Endodermal cell (in vitro differentiated cells): ENCODE results near the gene ASIP. TPM values are rescaled to one million over a fixed set of nuclear protein-coding genes. Genes with fewer than 3 reads are reported as not detected.
"Not testable (repeated sequence)": the region's sequence is repeated elsewhere in the genome, so short reads cannot be mapped to it uniquely, and the experiment has no call there.

ENCODE experiments used
- DNase-seq: peaks from one replicate; pipeline ENCODE4 v3.0.0-alpha.2; 2017
- H3K27ac ChIP-seq: 2 replicates; pipeline ENCODE4 v1.5.1; 2013; ENCODE audit warnings: mild to moderate bottlenecking, low read depth, low read length, moderate library complexity
- H3K27me3 ChIP-seq: 2 replicates; pipeline ENCODE4 v1.6.1; 2013; ENCODE audit warnings: mild to moderate bottlenecking, low read length, moderate library complexity; ENCODE audit not compliant: insufficient read depth, control insufficient read depth, poor library complexity, severe bottlenecking
- H3K36me3 ChIP-seq: 2 replicates; pipeline ENCODE4 v1.7.0; 2013; ENCODE audit warnings: mild to moderate bottlenecking, low read length, moderate library complexity; ENCODE audit not compliant: control insufficient read depth, insufficient read depth
- H3K4me1 ChIP-seq: one replicate; pipeline ENCODE4 v1.7.0; 2013; ENCODE audit warnings: low read length; ENCODE audit not compliant: control insufficient read depth, insufficient read depth
- H3K4me3 ChIP-seq: 2 replicates; pipeline ENCODE4 v1.5.1; 2013; ENCODE audit warnings: mild to moderate bottlenecking, low read length, moderate library complexity
- H3K9ac ChIP-seq: 2 replicates; pipeline ENCODE4 v1.6.1; 2013; ENCODE audit warnings: mild to moderate bottlenecking, low read length, moderate library complexity; ENCODE audit not compliant: poor library complexity, severe bottlenecking; ENCODE audit errors: extremely low read depth
- H3K9me3 ChIP-seq: 2 replicates; pipeline ENCODE4 v1.6.1; 2013; ENCODE audit warnings: mild to moderate bottlenecking, low read length, moderate library complexity; ENCODE audit not compliant: control insufficient read depth
- H3K27ac Mint-ChIP-seq: 2 replicates; pipeline ENCODE4 v1.8.0; 2020; ENCODE audit warnings: mixed read lengths
- H3K27me3 Mint-ChIP-seq: 2 replicates; pipeline ENCODE4 v1.8.0; 2021; ENCODE audit warnings: mild to moderate bottlenecking, mixed read lengths; ENCODE audit not compliant: insufficient read depth
- H3K36me3 Mint-ChIP-seq: 2 replicates; pipeline ENCODE4 v1.8.0; 2020; ENCODE audit warnings: low read depth, mixed read lengths
- H3K4me1 Mint-ChIP-seq: 2 replicates; pipeline ENCODE4 v1.8.0; 2020; ENCODE audit warnings: mixed read lengths
- H3K4me3 Mint-ChIP-seq: 2 replicates; pipeline ENCODE4 v1.8.0; 2020; ENCODE audit warnings: mild to moderate bottlenecking, moderate library complexity, mixed read lengths
- H3K9me3 Mint-ChIP-seq: 2 replicates; pipeline ENCODE4 v1.8.0; 2020; ENCODE audit warnings: mild to moderate bottlenecking, mixed read lengths
- CTCF ChIP-seq: fragments of 200-600 bp; sonication (generic); conservative IDR thresholded peaks from 2 replicates; pipeline ENCODE4 v1.5.0; 2021; ENCODE audit warnings: antibody characterized with exemption, mild to moderate bottlenecking
- WGBS, 2 experiments: methylation state at CpG; one replicate each; pipeline versions ENCODE4 v1.1.5 to v1.1.7; 2013; ENCODE audit warnings: missing lambda C conversion rate in 2 of 2, mixed read lengths in 1 of 2; ENCODE audit not compliant: insufficient coverage in 1 of 2, insufficient read length in 1 of 2; 5-methylcytosine and 5-hydroxymethylcytosine counted together
- total RNA-seq, 2 donors: library from RNA; stranded (reverse); fragmentation: NEBNext Ultra II Directional in 1 of 2; extraction: Animal tissue kit (Norgen Biotek cat#: 25700) in 1 of 2; gene quantifications; 2 replicates in 1 of 2; 3 replicates in 1 of 2; pipeline ENCODE4 v1.2.1, GENCODE V29; 2021

The ASIP gene
- total RNA-seq, 2 donors from 2014 or later, result not detected

DNA sequence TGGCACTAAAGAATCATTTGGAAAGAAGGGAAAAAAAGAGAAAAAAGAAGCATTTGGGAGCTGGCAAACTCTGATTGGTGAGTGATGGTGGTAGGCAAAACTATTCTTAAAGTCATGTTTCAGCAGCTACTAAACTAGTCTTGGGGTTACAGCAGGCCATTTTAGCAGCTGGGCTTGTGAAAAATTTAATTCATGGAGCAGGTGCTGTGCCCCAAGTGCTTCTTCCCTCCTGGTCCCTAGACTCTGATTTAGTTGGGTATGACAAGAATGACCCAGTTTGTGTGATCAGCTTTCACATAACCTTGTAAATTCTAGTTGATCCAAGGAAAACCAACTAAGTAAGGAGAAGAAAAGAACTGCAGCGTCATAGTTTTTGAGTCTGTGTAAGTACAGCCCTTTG, 1.1 kb upstream of the ASIP start:
- Mint-ChIP-seq H3K27me3 (peaks cover 28% of the 10 kb centered on the region), H3K36me3 (no peaks in the 10 kb centered on the region), H3K9me3 (peaks cover 20% of the 10 kb centered on the region), H3K27ac (no peak overlapping the region), H3K4me3 (no peak overlapping the region), H3K4me1 (peaks cover 4% of the 10 kb centered on the region)
- H3K27ac ChIP-seq, result no peak overlapping the region
- H3K4me1 ChIP-seq, result no peaks in the 10 kb centered on the region
- DNase-seq, result no peak
- no peaks in the 10 kb centered on the region for H3K27me3 ChIP-seq
- no peak overlapping the region for H3K4me3 ChIP-seq
- TF ChIP-seq CTCF, result no peak
- WGBS, 2 experiments, result 94% methylated on average over 1 of the region's 1 CpG; no CpG with 5 or more reads in 1 of the 2 experiments
- H3K9ac ChIP-seq, result no peak overlapping the region
- no peaks in the 10 kb centered on the region for H3K36me3 ChIP-seq
- peaks cover 21% of the 10 kb centered on the region for H3K9me3 ChIP-seq

DNA sequence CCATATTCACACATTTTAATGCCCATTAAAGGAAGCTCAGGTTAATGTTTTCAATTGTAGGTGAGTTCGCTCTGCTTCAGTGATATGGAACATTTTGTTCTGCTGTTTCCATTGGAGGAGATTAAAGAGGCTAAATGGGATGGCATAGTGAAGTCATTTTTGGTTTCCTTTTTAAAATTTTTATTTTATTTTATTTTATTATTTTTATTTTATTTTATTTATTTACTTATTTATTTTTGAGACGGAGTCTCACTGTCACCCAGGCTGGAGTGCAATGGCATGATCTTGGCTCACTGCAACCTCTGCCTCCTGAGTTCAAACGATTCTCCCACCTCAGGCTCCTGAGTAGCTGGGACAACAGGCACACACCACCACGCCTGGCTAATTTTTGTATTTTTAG, 792 bp downstream of the ASIP start:
- H3K4me3 Mint-ChIP-seq, H3K27ac ChIP-seq, H3K27me3 ChIP-seq, H3K36me3 ChIP-seq, DNase-seq, H3K4me1 Mint-ChIP-seq, H3K9ac ChIP-seq, H3K27ac Mint-ChIP-seq, H3K4me3 ChIP-seq, H3K36me3 Mint-ChIP-seq, H3K4me1 ChIP-seq: not testable (repeated sequence)
- 93 to 95% methylated on average over 2 to 4 of the region's 4 CpGs for WGBS, 2 experiments
- H3K27me3 Mint-ChIP-seq, result peaks cover 20% of the 10 kb centered on the region
- H3K9me3 ChIP-seq, result peaks cover 16% of the 10 kb centered on the region
- H3K9me3 Mint-ChIP-seq, result peaks cover 17% of the 10 kb centered on the region

DNA sequence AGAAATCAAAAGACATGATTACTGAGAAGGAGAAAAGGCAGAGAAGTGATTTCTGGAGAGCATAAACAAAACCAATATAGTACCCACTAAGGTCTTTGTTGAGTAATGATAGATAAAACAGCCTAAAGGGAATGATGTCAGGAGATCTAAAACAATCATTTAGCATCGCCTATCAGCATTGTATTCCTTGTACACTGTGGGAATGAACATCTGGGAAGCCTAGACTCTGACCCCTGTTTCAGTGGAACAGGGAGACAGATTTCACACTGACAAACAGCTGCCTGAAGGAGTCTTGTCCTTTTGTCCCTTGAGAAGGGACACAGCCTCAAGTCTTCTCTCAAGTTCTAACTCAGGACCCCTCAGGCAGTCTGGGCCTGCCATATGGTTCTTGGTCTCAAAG, 1.7 kb downstream of the ASIP start:
- WGBS, 2 experiments, result 89 to 97% methylated on average over 1 of the region's 1 CpG

More for the DNA sequence above, 1.7 kb downstream of the ASIP start:
- peaks cover 8% of the 10 kb centered on the region for H3K9me3 Mint-ChIP-seq
- no peaks in the 10 kb centered on the region for H3K27me3 ChIP-seq
- H3K9me3 ChIP-seq, result peaks cover 9% of the 10 kb centered on the region
- H3K4me3 Mint-ChIP-seq, result no peak overlapping the region
- peaks cover 4% of the 10 kb centered on the region for H3K4me1 Mint-ChIP-seq
- DNase-seq, result no peak
- peaks cover 14% of the 10 kb centered on the region for H3K27me3 Mint-ChIP-seq
- H3K9ac ChIP-seq, result no peak overlapping the region
- no peak overlapping the region for H3K27ac ChIP-seq
- no peak overlapping the region for H3K27ac Mint-ChIP-seq
- no peak overlapping the region for H3K4me3 ChIP-seq
- no peaks in the 10 kb centered on the region for H3K36me3 ChIP-seq
- no peaks in the 10 kb centered on the region for H3K36me3 Mint-ChIP-seq
- H3K4me1 ChIP-seq, result no peaks in the 10 kb centered on the region
- no peak for TF ChIP-seq CTCF
